GM18520 (cell line): ENCODE results near the gene NSUN2.

ENCODE experiments used
- ATAC-seq: cut with Tn5 transposase; IDR thresholded peaks from one replicate; pipeline ENCODE4 v1.9.1; 2021; ENCODE audit not compliant: unreplicated experiment

NSUN2 gene

GRCh38 chr5:6606884-6607558 lies 25.8 kb downstream of the NSUN2 start:
- ATAC-seq = no peak

- no peak for ATAC-seq
These were observed 27.9 kb downstream of the NSUN2 start for GRCh38 chr5:6604946-6605345.

GRCh38 chr5:6604341-6604740 lies 28.5 kb downstream of the NSUN2 start:
- no peak for ATAC-seq

- ATAC-seq = no peak
These were observed 29.2 kb downstream of the NSUN2 start for GRCh38 chr5:6603643-6604042.

GRCh38 chr5:6602441-6602840 lies 30.4 kb downstream of the NSUN2 start:
- no peak for ATAC-seq

- ATAC-seq = no peak
These were observed 31.0 kb downstream of the NSUN2 start for GRCh38 chr5:6601816-6602215.

- no peak for ATAC-seq
These were observed 31.6 kb downstream of the NSUN2 start for GRCh38 chr5:6601271-6601670.

- ATAC-seq = no peak
These were observed 33.1 kb downstream of the NSUN2 start for GRCh38 chr5:6599739-6600138.

- ATAC-seq = no peak
These were observed 34.4 kb downstream of the NSUN2 start for GRCh38 chr5:6598351-6598900.

- ATAC-seq = no peak
These were observed 35.3 kb downstream of the NSUN2 start for GRCh38 chr5:6597557-6597956.

- no peak for ATAC-seq
These were observed 36.5 kb downstream of the NSUN2 start for GRCh38 chr5:6596388-6596787.

- ATAC-seq = no peak
These were observed 37.4 kb downstream of the NSUN2 start for GRCh38 chr5:6595405-6595804.

- ATAC-seq = no peak
These were observed 38.8 kb downstream of the NSUN2 start for GRCh38 chr5:6594066-6594465.

GRCh38 chr5:6593148-6594016 lies 39.5 kb downstream of the NSUN2 start:
- ATAC-seq = no peak

GRCh38 chr5:6592601-6593000 lies 40.2 kb downstream of the NSUN2 start:
- no peak for ATAC-seq

GRCh38 chr5:6591671-6592288 lies 41.1 kb downstream of the NSUN2 start:
- no peak for ATAC-seq

GRCh38 chr5:6590581-6590980 lies 42.3 kb downstream of the NSUN2 start:
- ATAC-seq = no peak

GRCh38 chr5:6587171-6587570 lies 45.7 kb downstream of the NSUN2 start:
- no peak for ATAC-seq

- ATAC-seq = no peak
These were observed 46.2 kb downstream of the NSUN2 start for GRCh38 chr5:6586647-6587042.

GRCh38 chr5:6585939-6586646 lies 46.8 kb downstream of the NSUN2 start:
- ATAC-seq = no peak

- no peak for ATAC-seq
These were observed 47.7 kb downstream of the NSUN2 start for GRCh38 chr5:6585168-6585567.
